Ovary (tissue), 3 donors: Measurements from ENCODE around the gene PTPA.
"Not testable (repeated sequence)": the region's sequence is repeated elsewhere in the genome, so short reads cannot be mapped to it uniquely, and the experiment has no call there.

Experiments
- EP300 ChIP-seq: sonication (generic); formaldehyde crosslinking; IDR thresholded peaks from one replicate; pipeline ENCODE4 v1.6.1; 2017; ENCODE audit warnings: antibody characterized with exemption
- POLR2A ChIP-seq: fragments of 450-650 bp; IDR thresholded peaks from one replicate; pipeline ENCODE4 v1.6.1; 2017; ENCODE audit warnings: antibody characterized with exemption, mild to moderate bottlenecking, moderate library complexity
- TF ChIP-seq, protein P1 (sequence below), 3 donors: fragments of 450-650 bp in 2 of 3; fragments of 200-600 bp in 1 of 3; IDR thresholded peaks; one replicate each; pipeline versions ENCODE4 v1.5.1 to v1.8.0; 2016 to 2022; ENCODE audit warnings: antibody characterized with exemption in 3 of 3, mild to moderate bottlenecking in 1 of 3
- donor health status: DM: no; HTN: no; CAD: no.

GRCh38 chr9:129163198-129163670 is 52.0 kb downstream of the PTPA start:
- TF ChIP-seq POLR2A, EP300: not testable (repeated sequence)
- TF ChIP-seq, protein P1, sequence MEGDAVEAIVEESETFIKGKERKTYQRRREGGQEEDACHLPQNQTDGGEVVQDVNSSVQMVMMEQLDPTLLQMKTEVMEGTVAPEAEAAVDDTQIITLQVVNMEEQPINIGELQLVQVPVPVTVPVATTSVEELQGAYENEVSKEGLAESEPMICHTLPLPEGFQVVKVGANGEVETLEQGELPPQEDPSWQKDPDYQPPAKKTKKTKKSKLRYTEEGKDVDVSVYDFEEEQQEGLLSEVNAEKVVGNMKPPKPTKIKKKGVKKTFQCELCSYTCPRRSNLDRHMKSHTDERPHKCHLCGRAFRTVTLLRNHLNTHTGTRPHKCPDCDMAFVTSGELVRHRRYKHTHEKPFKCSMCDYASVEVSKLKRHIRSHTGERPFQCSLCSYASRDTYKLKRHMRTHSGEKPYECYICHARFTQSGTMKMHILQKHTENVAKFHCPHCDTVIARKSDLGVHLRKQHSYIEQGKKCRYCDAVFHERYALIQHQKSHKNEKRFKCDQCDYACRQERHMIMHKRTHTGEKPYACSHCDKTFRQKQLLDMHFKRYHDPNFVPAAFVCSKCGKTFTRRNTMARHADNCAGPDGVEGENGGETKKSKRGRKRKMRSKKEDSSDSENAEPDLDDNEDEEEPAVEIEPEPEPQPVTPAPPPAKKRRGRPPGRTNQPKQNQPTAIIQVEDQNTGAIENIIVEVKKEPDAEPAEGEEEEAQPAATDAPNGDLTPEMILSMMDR (IDR thresholded peaks at IDR 0.05), result not testable (repeated sequence)
